ENCODE data around the gene DNHD1.

DNHD1 gene

DNA sequence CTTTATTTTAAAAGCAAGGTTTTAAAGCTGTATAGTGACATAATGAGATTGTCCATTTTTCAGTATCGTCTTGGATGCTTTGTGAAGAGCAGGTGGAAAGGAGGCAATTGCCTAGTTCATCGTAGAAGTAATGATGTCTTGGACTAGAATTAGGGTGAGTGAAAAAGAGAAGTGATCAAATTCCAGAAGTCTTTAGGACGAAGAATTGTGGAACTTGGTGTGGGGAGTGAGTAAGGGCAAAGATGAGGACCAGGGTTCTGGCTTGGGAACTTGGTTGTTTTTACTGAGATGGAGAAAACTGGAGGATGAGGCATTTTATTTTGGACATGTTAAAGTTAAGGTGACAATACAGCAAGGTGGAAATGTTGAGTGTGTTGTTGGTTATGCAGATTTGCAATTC is 107.7 kb downstream of the DNHD1 start:
- TF ChIP-seq SIN3A (IDR thresholded peaks at IDR 0.05; ENCODE audit: borderline replicate concordance, insufficient read depth, low read length) (no peak), TAF1 (IDR thresholded peaks at IDR 0.05; ENCODE audit: borderline replicate concordance, insufficient read depth, low read length) (no peak), FOXP2 (optimal IDR thresholded peaks at IDR 0.05; ENCODE audit: borderline replicate concordance, extremely low read depth, extremely low read length, insufficient read depth) (no peak), POLR2AphosphoS5 (IDR thresholded peaks at IDR 0.05; ENCODE audit: low read depth, low read length) (no peak)
- TF ChIP-seq, protein P1, sequence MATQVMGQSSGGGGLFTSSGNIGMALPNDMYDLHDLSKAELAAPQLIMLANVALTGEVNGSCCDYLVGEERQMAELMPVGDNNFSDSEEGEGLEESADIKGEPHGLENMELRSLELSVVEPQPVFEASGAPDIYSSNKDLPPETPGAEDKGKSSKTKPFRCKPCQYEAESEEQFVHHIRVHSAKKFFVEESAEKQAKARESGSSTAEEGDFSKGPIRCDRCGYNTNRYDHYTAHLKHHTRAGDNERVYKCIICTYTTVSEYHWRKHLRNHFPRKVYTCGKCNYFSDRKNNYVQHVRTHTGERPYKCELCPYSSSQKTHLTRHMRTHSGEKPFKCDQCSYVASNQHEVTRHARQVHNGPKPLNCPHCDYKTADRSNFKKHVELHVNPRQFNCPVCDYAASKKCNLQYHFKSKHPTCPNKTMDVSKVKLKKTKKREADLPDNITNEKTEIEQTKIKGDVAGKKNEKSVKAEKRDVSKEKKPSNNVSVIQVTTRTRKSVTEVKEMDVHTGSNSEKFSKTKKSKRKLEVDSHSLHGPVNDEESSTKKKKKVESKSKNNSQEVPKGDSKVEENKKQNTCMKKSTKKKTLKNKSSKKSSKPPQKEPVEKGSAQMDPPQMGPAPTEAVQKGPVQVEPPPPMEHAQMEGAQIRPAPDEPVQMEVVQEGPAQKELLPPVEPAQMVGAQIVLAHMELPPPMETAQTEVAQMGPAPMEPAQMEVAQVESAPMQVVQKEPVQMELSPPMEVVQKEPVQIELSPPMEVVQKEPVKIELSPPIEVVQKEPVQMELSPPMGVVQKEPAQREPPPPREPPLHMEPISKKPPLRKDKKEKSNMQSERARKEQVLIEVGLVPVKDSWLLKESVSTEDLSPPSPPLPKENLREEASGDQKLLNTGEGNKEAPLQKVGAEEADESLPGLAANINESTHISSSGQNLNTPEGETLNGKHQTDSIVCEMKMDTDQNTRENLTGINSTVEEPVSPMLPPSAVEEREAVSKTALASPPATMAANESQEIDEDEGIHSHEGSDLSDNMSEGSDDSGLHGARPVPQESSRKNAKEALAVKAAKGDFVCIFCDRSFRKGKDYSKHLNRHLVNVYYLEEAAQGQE (IDR thresholded peaks at IDR 0.05; ENCODE audit: insufficient read depth in 1 of 2, low read depth in 2 of 2, low read length in 2 of 2): no peak

DNA sequence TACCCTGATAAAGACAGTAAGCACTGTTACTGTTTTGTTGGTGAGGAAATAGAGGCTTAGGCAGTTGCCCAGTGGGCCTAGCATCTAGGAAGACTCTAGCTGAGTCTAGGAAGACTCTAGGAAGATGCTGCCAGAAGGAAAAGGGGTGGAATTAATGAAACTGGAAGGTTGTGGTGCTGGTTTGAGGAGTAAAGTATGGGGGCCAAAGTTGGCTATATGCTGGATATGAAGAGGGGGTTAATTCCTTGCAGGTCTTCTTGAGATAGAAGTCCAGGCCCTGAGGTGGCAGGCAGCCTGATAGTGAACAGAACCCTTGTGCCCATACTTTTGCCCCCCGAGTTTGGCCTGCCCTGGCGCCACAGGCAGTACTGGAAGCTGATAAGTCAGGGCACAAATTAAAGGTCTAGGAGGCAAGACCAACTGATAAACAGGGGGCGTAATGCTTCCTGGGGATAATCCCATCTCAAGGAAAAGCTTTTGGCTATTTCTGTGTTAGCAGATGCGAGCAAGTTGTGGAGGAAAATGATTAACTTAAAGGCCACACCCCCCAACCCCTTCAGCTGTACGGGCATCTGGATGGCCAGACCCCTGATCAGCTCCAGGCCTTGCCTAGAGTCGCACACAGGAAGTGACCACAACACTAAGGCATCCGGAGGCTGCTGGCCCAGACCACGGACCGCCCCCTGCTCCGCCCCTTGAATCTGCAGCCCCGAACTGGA is 109.5 kb downstream of the DNHD1 start:
- TF ChIP-seq FOXP2 (optimal IDR thresholded peaks at IDR 0.05; ENCODE audit: borderline replicate concordance, extremely low read depth, extremely low read length, insufficient read depth) (peak; percentile 84), SIN3A (IDR thresholded peaks at IDR 0.05; ENCODE audit: borderline replicate concordance, insufficient read depth, low read length) (peak; percentile 60; the same call in 1 of the 2 replicates), POLR2AphosphoS5 (IDR thresholded peaks at IDR 0.05; ENCODE audit: low read depth, low read length) (peak; percentile 79), TAF1 (IDR thresholded peaks at IDR 0.05; ENCODE audit: borderline replicate concordance, insufficient read depth, low read length) (no peak)
- TF ChIP-seq, protein P1 (IDR thresholded peaks at IDR 0.05; ENCODE audit: insufficient read depth in 1 of 2, low read depth in 2 of 2, low read length in 2 of 2): no peak

DNA sequence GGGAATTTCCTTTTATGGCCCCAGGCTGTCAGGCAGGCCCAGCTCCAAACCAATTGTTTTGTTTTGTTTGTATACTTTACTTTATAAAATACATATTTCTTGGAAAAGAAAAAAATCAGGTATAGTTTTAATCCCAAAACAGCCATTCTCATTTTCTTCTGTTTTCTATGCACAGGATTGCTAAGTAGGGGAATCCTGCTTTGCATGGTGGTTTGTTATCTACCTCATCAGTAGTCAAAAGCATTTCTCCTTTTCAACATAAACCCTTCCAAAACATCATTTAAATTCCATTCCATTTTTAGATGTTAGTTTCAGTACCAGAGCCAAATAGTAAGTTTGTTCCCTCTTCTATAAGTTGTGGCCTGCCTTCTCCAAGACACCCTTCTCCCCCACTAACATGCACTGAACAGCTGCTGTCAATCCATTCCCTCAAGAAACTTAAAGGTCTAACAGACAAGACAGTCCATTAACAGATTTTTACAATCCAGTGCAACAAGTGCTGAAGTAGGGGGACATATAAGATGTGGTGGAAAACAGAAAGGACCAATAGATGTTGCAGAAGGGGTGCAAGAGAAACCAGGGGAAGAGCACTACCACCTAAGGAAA is 110.2 kb downstream of the DNHD1 start:
- TF ChIP-seq POLR2AphosphoS5 (IDR thresholded peaks at IDR 0.05; ENCODE audit: low read depth, low read length): no peak
- TF ChIP-seq, protein P1 (IDR thresholded peaks at IDR 0.05; ENCODE audit: insufficient read depth in 1 of 2, low read depth in 2 of 2, low read length in 2 of 2): no peak
- no peak for TF ChIP-seq TAF1 (IDR thresholded peaks at IDR 0.05; ENCODE audit: borderline replicate concordance, insufficient read depth, low read length)
- no peak for TF ChIP-seq SIN3A (IDR thresholded peaks at IDR 0.05; ENCODE audit: borderline replicate concordance, insufficient read depth, low read length)
- TF ChIP-seq FOXP2 (optimal IDR thresholded peaks at IDR 0.05; ENCODE audit: borderline replicate concordance, extremely low read depth, extremely low read length, insufficient read depth): no peak

DNA sequence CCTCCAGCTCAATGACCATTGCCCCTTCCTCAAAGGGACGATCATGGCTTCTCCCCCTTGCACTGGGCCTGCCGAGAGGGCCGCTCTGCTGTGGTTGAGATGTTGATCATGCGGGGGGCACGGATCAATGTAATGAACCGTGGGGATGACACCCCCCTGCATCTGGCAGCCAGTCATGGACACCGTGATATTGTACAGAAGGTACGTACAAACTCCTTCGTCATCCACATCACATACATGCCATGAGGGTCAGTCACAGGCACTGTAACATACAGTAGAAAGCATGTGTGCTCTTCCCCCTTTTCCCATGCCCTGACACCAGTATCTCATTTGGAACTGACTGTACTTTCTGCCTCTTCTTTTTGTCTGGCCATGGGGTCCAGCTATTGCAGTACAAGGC is 110.9 kb downstream of the DNHD1 start:
- TF ChIP-seq POLR2AphosphoS5 (IDR thresholded peaks at IDR 0.05; ENCODE audit: low read depth, low read length) (no peak), FOXP2 (optimal IDR thresholded peaks at IDR 0.05; ENCODE audit: borderline replicate concordance, extremely low read depth, extremely low read length, insufficient read depth) (no peak), TAF1 (IDR thresholded peaks at IDR 0.05; ENCODE audit: borderline replicate concordance, insufficient read depth, low read length) (no peak), SIN3A (IDR thresholded peaks at IDR 0.05; ENCODE audit: borderline replicate concordance, insufficient read depth, low read length) (no peak)
- TF ChIP-seq, protein P1 (IDR thresholded peaks at IDR 0.05; ENCODE audit: insufficient read depth in 1 of 2, low read depth in 2 of 2, low read length in 2 of 2): no peak
